RWPE2 (cell line): ENCODE results near the gene LMCD1.

Source experiments
- ATAC-seq: fragments of 200-7000 bp; cut with Tn5 transposase; 3 replicates; pipeline ENCODE4 v1.9.1; 2021; ENCODE audit warnings: low read depth
- DNase-seq: peaks from one replicate; pipeline ENCODE4 v3.0.0-alpha.2; 2020; ENCODE audit warnings: low spot score
- H3K27ac ChIP-seq: fragments of 450-650 bp; 2 replicates; pipeline ENCODE4 v1.5.1; 2017; ENCODE audit warnings: mild to moderate bottlenecking; ENCODE audit not compliant: poor library complexity, severe bottlenecking
- H3K27me3 ChIP-seq: fragments of 250-450 bp; sonication (Bioruptor Pico); 2 replicates; pipeline ENCODE4 v1.5.1; 2021; ENCODE audit warnings: mild to moderate bottlenecking, moderate library complexity; ENCODE audit not compliant: insufficient read depth, poor library complexity, severe bottlenecking
- H3K36me3 ChIP-seq: fragments of 250-450 bp; sonication (Bioruptor Pico); 2 replicates; pipeline ENCODE4 v1.5.1; 2020; ENCODE audit warnings: low read depth, mild to moderate bottlenecking, moderate library complexity
- H3K4me1 ChIP-seq: fragments of 250-450 bp; sonication (Bioruptor Pico); 2 replicates; pipeline ENCODE4 v1.5.1; 2021; ENCODE audit warnings: mild to moderate bottlenecking, moderate library complexity; ENCODE audit not compliant: insufficient read depth, poor library complexity, severe bottlenecking
- H3K4me3 ChIP-seq: fragments of 250-450 bp; sonication (Bioruptor Pico); 2 replicates; pipeline ENCODE4 v1.5.1; 2021; ENCODE audit warnings: mild to moderate bottlenecking, moderate library complexity; ENCODE audit not compliant: severe bottlenecking
- H3K9me3 ChIP-seq: fragments of 250-450 bp; sonication (Bioruptor Pico); 2 replicates; pipeline ENCODE4 v1.5.1; 2021; ENCODE audit warnings: mild to moderate bottlenecking, moderate library complexity; ENCODE audit not compliant: severe bottlenecking
- TF ChIP-seq, protein P1 (sequence below): fragments of 450-650 bp; IDR thresholded peaks from one replicate; pipeline ENCODE4 v1.5.1; 2017; ENCODE audit warnings: mild to moderate bottlenecking, moderate library complexity; ENCODE audit not compliant: poor library complexity, severe bottlenecking

Gene LMCD1

DNA sequence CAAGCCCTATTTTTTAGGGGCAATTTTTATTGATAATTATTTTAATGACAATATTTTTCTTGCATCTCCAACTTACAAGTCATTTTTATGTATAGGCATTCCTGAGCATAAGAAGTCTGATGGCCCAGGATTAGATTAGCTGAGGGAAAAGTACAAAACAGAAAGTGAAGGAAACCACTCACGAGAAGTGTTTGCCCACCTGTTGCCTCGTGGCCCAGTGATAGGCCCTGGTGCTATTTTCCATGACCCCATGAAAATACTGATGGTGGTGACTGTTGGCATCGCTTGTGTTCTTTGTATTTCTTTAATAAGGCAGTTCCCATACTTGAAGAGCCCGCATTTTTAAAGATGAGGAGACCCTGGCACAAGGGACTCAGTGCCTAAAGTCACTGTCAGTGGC lies 7.9 kb upstream of the LMCD1 start:
- no peaks in the 10 kb centered on the region for H3K9me3 ChIP-seq
- H3K36me3 ChIP-seq: no peaks in the 10 kb centered on the region
- peaks cover 16% of the 10 kb centered on the region for H3K4me1 ChIP-seq
- TF ChIP-seq, protein P1, sequence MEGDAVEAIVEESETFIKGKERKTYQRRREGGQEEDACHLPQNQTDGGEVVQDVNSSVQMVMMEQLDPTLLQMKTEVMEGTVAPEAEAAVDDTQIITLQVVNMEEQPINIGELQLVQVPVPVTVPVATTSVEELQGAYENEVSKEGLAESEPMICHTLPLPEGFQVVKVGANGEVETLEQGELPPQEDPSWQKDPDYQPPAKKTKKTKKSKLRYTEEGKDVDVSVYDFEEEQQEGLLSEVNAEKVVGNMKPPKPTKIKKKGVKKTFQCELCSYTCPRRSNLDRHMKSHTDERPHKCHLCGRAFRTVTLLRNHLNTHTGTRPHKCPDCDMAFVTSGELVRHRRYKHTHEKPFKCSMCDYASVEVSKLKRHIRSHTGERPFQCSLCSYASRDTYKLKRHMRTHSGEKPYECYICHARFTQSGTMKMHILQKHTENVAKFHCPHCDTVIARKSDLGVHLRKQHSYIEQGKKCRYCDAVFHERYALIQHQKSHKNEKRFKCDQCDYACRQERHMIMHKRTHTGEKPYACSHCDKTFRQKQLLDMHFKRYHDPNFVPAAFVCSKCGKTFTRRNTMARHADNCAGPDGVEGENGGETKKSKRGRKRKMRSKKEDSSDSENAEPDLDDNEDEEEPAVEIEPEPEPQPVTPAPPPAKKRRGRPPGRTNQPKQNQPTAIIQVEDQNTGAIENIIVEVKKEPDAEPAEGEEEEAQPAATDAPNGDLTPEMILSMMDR: no peak
- H3K27ac ChIP-seq: no peak overlapping the region
- DNase-seq (no peak), ATAC-seq (no peak)
- H3K27me3 ChIP-seq: no peaks in the 10 kb centered on the region
- H3K4me3 ChIP-seq: no peak overlapping the region

DNA sequence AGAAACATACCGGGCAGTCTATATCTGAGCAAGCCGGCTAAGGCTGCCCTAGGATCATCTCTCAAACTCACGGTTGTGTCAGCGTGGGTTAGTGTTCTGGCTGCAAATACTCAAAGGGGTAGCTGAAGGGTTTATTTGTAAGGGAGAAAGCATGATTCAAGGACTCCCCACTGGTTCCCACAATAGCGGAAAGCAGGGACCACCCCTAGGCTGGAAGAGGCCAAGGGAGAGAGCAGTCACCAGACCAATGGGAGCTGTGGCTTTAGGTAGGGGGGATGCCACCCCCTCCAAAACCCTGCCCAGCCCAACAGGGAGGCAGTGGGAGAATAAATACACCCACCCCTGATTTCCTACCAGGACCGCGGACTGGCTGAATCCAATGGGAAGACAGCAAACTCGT lies 7.3 kb upstream of the LMCD1 start:
- TF ChIP-seq, protein P1: no peak
- Histone ChIP-seq H3K27me3 (no peaks in the 10 kb centered on the region), H3K9me3 (no peaks in the 10 kb centered on the region), H3K27ac (no peak overlapping the region), H3K36me3 (no peaks in the 10 kb centered on the region), H3K4me1 (peaks cover 16% of the 10 kb centered on the region), H3K4me3 (no peak overlapping the region)
- no peak for DNase-seq
- no peak for ATAC-seq

- no peaks in the 10 kb centered on the region for H3K27me3 ChIP-seq
- ATAC-seq (peak; percentile 19; the same call in 2 of the 3 replicates), DNase-seq (no peak)
- H3K4me1 ChIP-seq: peaks cover 16% of the 10 kb centered on the region
- TF ChIP-seq, protein P1: no peak
- peak overlapping the region; percentile 42 for H3K27ac ChIP-seq
- no peaks in the 10 kb centered on the region for H3K36me3 ChIP-seq
- H3K9me3 ChIP-seq: no peaks in the 10 kb centered on the region
- H3K4me3 ChIP-seq: no peak overlapping the region
Measured at GRCh38 chr3:8497582-8497981, 4.0 kb upstream of the LMCD1 start.

DNA sequence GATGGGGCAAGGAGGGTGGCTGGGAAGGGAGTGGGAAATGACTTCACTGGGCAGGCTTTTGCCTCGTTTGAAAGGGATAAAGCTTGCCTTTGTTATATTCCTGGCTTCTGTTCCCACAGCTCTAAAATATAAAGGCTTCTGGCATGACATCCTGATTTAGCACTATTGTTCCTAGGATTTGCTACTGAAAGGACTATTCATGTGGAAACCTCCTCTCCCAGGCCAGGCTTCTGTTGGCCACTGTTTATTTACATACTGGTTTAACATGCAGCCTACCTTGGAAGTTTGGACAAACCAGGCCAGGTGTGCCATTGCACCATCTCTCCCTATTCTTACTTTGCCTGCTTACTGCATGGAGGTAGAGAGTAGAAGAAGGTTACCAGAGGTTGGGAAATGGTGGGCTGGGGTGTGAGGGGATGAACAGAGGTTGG lies 2.4 kb upstream of the LMCD1 start:
- no peak for ATAC-seq

DNA sequence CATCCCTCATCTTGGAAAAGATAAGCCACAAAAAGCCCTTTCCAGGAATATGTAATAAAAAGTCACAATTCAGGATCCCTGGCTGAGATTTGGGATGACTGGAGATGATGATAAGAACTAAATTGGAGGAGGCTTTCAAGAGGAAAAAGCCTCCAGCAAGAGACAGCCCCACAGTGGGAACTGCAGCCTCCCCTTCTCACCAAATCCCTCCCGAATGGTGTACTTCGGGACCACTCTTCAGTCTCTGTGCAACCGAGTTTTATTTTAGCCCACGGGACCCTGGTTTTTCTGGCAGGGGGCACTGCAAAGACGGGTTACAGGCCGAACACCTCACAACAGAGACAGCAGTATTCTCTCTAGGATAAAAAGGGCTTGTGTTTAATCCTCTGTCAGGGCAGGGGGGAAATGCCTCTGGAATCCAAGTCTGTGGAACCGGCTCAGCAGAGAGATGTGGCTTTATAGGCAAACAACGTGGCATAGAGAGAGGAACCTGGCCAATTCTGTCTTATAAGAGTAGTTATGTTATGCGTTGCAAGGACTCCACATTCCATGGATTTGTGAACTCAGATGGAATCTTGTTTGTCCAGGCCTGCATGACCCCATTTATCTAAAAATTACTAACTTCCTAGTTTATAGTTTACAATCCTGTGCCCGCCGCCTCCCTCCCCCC lies 1.2 kb upstream of the LMCD1 start:
- Histone ChIP-seq H3K27ac (peak overlapping the region; percentile 58), H3K36me3 (no peaks in the 10 kb centered on the region), H3K4me1 (peaks cover 16% of the 10 kb centered on the region), H3K9me3 (no peaks in the 10 kb centered on the region), H3K27me3 (no peaks in the 10 kb centered on the region), H3K4me3 (no peak overlapping the region)
- DNase-seq (no peak), ATAC-seq (no peak)
- TF ChIP-seq, protein P1: no peak

More for the DNA sequence above, 2.4 kb upstream of the LMCD1 start:
- H3K4me3 ChIP-seq: no peak overlapping the region
- no peaks in the 10 kb centered on the region for H3K27me3 ChIP-seq
- peak overlapping the region; percentile 42 for H3K27ac ChIP-seq
- H3K4me1 ChIP-seq: peaks cover 16% of the 10 kb centered on the region
- no peak for DNase-seq
- TF ChIP-seq, protein P1: no peak
- H3K36me3 ChIP-seq: no peaks in the 10 kb centered on the region
- no peaks in the 10 kb centered on the region for H3K9me3 ChIP-seq
